ENCODE results near the gene GPC6. TPM values are rescaled to one million over a fixed set of nuclear protein-coding genes. Genes with fewer than 3 reads are reported as not detected.

Gene GPC6
- polyA plus RNA-seq, 1 donor = 66.0 TPM

DNA sequence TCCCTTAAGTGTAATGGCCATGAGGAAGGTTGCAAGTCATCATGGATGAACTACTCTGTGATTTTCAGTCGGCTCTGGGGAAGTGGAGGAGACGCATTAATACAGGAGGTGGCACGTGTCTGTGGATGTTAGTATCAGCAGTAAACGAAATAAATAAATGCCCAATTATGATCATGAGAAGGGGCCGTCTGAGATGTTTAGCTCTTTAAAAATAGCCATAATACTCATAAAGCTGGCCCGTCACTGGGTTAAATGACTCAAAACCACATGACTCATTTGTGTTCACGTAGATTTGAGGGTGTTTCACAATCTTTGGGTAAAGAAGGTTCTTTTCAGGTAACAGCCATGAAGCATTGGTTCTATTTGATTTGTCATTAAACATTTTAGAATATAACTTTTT is 620.6 kb downstream of the GPC6 start:
- no peak for DNase-seq

- no peak for DNase-seq
These were observed 621.6 kb downstream of the GPC6 start for GRCh38 chr13:93848247-93848646.

- DNase-seq = no peak
These were observed 624.6 kb downstream of the GPC6 start for GRCh38 chr13:93851236-93851635.

DNA sequence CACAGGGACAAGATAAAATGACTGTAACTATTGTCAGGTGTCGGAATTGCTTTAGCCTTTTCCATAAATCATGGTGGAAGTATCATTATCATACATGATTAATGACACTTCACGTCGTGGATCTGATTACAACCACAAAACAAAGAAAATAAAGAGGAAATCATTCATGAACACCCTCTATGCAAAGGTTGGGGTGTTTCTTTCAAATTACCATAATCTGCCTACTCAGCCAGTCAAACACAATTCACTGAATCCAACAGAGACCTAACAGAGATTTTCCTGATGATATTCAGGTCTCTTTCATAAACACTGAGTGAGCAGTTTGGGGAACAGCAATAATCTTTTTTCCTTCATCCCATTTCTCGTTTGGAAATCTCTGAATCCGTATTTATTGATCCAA is 627.3 kb downstream of the GPC6 start:
- DNase-seq = no peak

DNA sequence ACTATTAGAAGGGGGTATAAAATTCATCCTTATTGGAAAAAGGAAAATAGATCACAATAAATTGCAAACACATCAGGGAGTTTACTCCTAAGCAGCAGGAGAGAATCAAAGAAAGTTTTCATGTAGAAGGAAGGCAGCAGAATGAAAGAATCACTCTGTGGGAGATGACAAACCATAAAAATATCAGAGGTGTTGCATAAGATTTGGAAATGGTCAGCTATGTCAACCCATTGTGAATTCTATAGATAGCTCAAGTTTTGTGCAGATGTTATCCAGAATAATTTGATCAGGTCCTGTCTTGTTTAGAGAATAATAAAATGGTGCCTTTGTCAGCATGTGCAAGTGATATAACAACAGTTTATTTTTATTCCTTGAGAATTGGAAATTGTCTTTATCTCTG is 630.5 kb downstream of the GPC6 start:
- no peak for DNase-seq

GRCh38 chr13:93859716-93860115 is 633.1 kb downstream of the GPC6 start:
- no peak for DNase-seq

DNA sequence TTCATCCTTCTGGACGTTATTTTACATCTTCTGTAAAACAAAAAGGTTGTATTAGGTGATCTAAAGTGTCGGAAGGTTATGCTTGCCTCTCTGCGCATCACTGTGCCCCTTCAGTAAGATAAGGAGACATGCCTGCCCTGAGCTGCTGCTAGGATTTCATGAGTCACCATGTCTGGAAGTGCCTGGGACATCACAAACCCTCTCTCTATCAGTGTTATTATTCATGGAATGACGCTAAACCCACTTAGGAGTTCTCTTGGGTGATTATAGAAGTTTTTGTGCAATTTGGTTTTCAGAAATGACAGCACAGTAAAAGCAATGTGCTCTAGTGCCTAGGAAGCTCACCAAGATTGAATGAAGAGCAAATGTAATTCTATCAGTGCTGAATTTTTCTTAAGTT is 635.2 kb downstream of the GPC6 start:
- DNase-seq = no peak

DNA sequence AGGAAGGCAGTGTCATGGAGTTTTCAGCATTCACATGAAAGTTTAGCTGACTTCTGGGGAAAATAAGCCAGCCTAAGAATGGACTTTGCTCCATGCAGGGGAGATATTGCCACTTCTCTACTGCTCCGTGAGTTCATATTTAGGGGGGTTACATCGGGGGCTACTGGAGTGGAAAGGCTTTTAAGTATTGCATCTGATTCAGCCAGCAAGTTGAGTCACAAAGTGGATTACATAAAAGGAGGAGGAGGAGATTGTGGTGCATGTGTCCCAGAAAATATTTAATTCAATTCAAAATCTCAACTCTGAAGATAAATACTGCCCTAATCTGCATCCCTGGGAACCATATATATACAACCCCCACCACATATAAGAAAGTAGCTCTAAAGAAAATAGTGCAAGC is 635.7 kb downstream of the GPC6 start:
- no peak for DNase-seq

DNA sequence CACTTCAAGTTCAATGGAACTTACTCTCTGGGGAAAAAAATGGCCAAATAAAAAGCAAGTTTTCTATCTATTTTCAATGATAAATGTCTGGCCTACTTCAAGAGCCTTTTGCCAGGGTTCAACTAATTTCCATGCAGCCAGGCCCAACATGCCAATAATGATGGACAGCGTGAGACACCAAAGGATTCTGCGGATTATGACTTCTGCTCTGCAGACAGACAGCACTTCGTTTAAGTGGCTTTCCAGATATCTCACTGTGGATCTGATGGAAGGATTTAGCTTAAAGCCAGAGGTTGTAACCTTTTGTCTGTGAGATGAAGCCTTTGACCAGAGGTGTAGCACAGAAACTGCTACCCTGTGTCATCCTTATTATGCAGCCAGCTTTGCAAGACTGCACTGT is 638.6 kb downstream of the GPC6 start:
- DNase-seq = no peak

DNA sequence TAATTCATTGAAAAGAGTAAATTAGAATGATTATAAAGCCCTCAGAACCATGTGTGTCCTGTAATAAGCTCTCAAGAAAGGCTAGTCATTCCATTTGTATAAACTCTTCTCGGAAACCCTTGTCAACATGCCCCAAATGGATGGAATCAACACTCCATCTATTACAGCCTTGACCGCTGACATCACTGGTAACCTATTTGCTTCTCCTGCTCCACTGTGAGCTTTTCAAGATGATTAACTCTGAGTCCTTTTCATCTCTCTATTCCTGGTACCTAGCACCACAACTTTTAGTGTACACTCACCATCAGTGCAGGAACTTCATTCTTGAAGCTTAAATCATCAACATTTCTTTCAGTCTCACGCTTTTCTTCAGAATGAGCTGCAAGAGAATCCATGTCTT is 640.9 kb downstream of the GPC6 start:
- DNase-seq = no peak

GRCh38 chr13:93872376-93872775 is 645.8 kb downstream of the GPC6 start:
- DNase-seq = no peak

DNA sequence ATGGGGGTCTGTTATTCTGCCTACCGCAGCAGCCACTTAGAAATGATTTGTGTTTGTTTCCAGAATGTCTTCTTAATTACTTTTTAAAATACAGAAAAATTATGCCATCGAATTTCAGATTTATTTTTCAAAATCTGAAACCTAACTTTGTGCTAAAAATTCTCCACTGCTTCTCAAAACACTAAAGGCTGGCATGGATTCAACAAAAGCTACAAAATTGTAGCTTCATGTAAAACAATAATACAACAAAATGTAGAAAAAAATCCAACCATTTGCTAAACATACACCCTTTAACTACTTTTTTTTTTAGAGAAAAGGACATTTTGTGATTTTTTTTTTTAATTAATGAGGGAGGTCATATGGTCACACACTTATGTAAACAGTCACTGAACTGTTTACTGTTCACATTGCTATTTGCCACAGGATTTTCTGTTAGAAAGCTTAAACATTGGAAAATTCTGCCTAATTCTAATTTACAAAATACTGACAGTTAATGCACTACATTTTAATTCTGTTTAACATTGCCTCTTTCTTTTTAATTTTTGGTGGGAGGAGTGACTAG is 646.3 kb downstream of the GPC6 start:
- DNase-seq = no peak

DNA sequence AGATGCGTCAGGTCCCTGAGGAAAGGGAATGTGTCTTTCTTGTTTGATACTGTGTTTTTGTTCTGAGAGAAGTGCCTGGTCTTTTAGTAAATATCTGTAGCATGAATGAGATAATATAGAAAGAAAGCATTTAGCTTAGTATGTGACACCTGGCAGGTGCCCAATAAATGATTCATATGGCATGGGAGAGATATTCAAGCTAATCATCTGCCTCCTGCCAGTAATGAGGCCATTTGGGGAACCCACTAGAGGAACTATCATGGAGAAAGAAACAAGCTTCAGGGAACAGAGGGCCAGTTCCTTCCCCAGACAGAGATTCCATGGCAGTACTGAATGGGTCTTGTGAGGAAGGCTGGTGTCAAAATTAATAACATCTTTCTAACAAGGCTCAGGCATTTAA is 648.9 kb downstream of the GPC6 start:
- DNase-seq = no peak

- DNase-seq = no peak
These were observed 649.6 kb downstream of the GPC6 start for GRCh38 chr13:93876236-93876635.

GRCh38 chr13:93878675-93879074 is 652.1 kb downstream of the GPC6 start:
- DNase-seq = no peak

DNA sequence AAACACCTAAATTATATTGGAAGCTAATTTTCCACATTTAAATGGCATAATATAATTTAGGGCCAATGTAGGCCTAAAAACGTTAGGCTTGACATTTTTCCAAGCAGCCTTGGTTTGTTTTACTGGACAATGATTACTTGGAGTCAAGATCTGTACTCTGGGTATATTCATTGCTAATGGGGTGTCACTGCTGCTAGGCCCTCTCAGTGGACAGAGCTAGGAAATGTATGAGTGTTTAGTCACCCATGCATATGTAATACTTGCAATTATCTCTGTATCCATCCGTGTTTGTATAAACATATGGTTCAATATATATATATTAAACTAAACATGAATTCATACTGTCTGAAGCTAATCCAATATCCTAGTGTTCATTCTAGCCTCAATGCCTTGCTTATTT is 654.8 kb downstream of the GPC6 start:
- DNase-seq = no peak

DNA sequence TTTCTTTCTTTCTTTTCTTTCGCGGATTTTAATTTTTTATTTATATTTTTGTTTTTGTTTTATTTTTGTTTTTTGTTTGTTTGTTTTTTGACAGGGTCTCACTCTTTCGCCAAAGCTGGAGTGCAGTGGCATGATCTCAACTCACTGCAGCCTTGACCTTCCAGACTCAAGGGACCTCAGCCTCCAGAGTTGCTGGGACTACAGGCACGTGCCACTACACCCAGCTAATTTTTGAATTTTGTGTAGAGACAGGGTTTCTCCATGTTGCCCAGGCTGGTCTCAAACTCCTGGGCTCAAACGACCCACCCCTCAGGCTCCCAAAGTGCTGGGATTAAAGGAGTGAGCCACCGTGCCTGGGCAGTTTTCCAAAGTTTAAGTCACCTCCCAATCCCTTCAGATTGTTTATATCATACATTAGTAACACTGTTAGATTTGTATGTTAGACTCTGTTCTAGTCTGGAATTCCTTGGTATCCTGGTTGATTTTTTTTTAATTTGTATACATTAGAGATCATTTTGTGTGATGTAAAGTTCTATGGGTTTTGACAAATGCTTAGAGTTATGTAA is 655.6 kb downstream of the GPC6 start:
- DNase-seq = no peak

- DNase-seq = no peak
These were observed 662.9 kb downstream of the GPC6 start for GRCh38 chr13:93889430-93889951.

DNA sequence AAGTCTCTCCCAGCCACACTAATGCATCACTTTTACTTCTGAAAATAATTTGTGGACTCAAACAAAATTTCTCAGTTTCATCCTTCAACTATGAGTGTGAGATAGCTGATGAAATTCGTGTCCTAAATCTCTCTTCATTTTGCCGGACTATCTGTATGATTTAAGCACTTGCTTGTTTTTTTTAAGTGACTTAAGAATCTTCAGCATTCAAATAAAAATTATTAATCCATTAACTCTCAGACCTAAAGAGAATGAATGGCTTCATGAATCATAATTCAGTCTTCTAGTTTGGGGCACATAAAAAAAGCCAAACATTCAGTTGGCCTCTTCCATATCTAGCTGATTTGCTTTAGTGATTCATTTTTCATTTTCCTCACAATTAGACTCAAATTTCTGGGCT is 673.4 kb downstream of the GPC6 start:
- no peak for DNase-seq

GRCh38 chr13:93900731-93901130 is 674.1 kb downstream of the GPC6 start:
- DNase-seq = peak; percentile 18

DNA sequence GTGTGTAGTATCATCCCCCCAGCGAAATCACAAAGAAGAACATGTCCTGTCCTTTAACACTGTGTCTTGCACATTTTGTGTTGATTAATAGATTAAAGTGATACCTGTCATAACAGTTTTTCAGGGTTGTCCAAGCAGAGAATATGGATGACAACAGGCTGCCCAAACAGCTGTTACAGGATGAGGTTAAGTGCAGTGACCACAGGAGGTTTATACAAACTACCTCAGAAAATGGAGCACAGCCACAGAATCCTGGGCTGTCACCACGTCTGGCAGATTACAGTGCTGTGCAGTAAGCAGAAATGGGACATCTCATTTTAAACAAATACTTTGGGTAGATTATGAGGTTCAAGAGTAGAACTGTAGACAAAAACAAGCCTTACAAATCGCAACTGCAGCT is 677.3 kb downstream of the GPC6 start:
- no peak for DNase-seq

GRCh38 chr13:93915269-93915809 is 688.7 kb downstream of the GPC6 start:
- no peak for DNase-seq

GRCh38 chr13:93922063-93922855 is 695.7 kb downstream of the GPC6 start:
- DNase-seq = no peak

All from left kidney (tissue), 2 donors.